Activated CD4-positive, alpha-beta T cell treated with anti-CD3 and anti-CD28 coated beads, Interleukin-2, amount 10 ng/mL, durations not matched to agents 24 days and 14 days (primary cell): ENCODE results near the gene TMEM240. TPM values are rescaled to one million over a fixed set of nuclear protein-coding genes. Genes with fewer than 3 reads are reported as not detected.
A peak's percentile ranks its signal among the peaks of the same experiment; 100 is the strongest.

ENCODE experiments used
- DNase-seq: peaks from one replicate; pipeline ENCODE4 v3.0.0; 2022
- H3K27ac Mint-ChIP-seq: one replicate; pipeline ENCODE4 v1.8.0; 2022; ENCODE audit warnings: mild to moderate bottlenecking, mixed read lengths
- H3K27me3 Mint-ChIP-seq: one replicate; pipeline ENCODE4 v1.8.0; 2022; ENCODE audit warnings: mixed read lengths
- H3K36me3 Mint-ChIP-seq: one replicate; pipeline ENCODE4 v1.8.0; 2022; ENCODE audit warnings: low read depth, mild to moderate bottlenecking, mixed read lengths
- H3K4me1 Mint-ChIP-seq: one replicate; pipeline ENCODE4 v1.8.0; 2021; ENCODE audit warnings: mixed read lengths
- H3K4me3 Mint-ChIP-seq: one replicate; pipeline ENCODE4 v1.8.0; 2022; ENCODE audit warnings: mild to moderate bottlenecking, moderate library complexity, mixed read lengths
- H3K9me3 Mint-ChIP-seq: one replicate; pipeline ENCODE4 v1.8.0; 2021; ENCODE audit warnings: mixed read lengths
- intact Hi-C: fragments of 100-400 bp; cut with micrococcal nuclease; formaldehyde crosslinking; loops from one replicate; pipeline ENCODE4 v1.15.1; 2023
- total RNA-seq: library from RNA; stranded (reverse); gene quantifications from 2 replicates; pipeline ENCODE4 v1.2.3, GENCODE V29; 2022

The TMEM240 gene
- total RNA-seq: 0.52 TPM in 1 of 2 replicates, not detected in the other

DNA sequence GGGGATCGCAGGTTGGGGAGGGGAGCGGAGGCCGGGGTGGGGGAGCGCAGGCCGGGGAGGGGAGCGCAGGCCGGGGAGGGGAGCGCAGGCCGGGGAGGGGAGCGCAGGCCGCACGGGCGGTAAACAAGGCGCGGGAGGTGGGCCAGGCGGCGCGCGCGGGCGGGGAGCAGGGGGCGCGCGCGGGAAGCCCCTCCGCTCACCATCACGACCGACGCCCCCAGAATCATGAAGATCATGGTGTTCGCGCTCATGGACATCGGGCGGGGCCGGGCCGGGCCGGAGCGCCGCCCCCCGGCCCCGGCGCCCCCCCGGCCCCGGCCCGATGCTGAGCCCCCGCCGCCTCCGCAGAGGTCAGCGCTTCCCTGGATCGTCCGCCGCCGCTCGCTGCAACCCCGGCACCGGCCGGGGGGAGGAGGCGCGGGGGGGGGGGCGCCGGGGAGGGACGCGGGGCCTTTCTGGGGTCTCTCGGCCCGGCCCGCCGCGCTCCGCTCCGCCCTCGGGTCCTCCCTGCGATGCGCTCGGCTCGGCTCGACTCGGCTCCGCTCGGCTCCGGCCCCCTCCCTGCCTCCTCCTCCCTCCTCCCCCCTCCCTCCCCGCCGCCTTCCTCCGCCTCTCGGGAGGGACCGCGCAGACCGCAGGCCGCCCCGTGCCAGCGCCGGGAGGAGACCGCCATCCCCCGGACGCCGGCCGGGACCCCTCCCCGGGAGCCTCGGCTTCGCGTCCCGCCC, at the start of gene TMEM240:
TMEM240 (minus strand) TSS at position 535 of the 728 bp plus-strand sequence; CDS start at position 257, 278 bp downstream.
- intact Hi-C loops: no loop called here
- Mint-ChIP-seq H3K4me1 (peaks cover 1% of the 10 kb centered on the region), H3K9me3 (no peaks in the 10 kb centered on the region), H3K4me3 (no peak within 1 kb of the TSS), H3K36me3 (peaks cover 21% of the 10 kb centered on the region), H3K27me3 (peaks cover 1% of the 10 kb centered on the region), H3K27ac (no peak within 1 kb of the TSS)
- peak; percentile 75 for DNase-seq

DNA sequence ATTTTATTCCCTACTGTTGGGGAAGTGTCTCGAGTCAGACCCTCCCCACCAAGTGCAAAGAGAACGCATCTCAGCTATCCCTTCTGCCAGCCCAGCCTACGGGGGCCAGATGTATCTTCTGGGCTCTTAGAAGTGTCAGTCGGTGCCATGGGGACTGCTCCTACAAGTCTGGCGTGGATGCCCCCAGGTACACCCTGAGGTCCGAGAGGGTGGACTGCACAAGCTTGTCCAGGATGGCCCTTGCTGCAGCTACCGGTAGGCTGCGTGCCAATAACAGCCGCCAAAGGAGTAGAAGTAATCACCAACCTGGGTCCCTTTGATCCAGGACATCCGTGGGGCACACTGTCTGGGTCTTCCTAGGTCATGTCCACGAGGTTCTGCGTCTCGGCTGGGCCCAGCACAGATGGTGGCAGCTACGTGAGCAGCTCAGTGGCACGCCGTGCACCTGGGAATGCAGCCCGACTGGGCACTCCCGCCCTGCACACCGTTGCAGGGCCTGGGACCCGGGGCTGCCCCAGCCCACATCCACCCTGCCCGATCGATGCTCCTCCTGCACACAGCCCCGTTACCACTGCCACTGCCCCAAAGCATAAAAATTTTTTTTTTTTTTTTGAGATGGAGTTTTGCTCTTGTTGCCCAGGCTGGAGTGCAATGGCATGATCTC, 43.1 kb upstream of the TMEM240 start:
- Mint-ChIP-seq H3K27ac (no peak overlapping the region), H3K4me3 (no peak overlapping the region), H3K4me1 (peaks cover 3% of the 10 kb centered on the region), H3K36me3 (no peaks in the 10 kb centered on the region), H3K27me3 (peaks cover 13% of the 10 kb centered on the region), H3K9me3 (no peaks in the 10 kb centered on the region)
- DNase-seq: peak; percentile 54
- intact Hi-C loops: no loop called here

GRCh38 chr1:1582585-1583346, 42.3 kb upstream of the TMEM240 start:
- Mint-ChIP-seq H3K4me1 (peaks cover 3% of the 10 kb centered on the region), H3K27me3 (peaks cover 13% of the 10 kb centered on the region), H3K9me3 (no peaks in the 10 kb centered on the region), H3K27ac (no peak overlapping the region), H3K4me3 (no peak overlapping the region), H3K36me3 (no peaks in the 10 kb centered on the region)
- no peak for DNase-seq
- intact Hi-C loops: no loop called here

DNA sequence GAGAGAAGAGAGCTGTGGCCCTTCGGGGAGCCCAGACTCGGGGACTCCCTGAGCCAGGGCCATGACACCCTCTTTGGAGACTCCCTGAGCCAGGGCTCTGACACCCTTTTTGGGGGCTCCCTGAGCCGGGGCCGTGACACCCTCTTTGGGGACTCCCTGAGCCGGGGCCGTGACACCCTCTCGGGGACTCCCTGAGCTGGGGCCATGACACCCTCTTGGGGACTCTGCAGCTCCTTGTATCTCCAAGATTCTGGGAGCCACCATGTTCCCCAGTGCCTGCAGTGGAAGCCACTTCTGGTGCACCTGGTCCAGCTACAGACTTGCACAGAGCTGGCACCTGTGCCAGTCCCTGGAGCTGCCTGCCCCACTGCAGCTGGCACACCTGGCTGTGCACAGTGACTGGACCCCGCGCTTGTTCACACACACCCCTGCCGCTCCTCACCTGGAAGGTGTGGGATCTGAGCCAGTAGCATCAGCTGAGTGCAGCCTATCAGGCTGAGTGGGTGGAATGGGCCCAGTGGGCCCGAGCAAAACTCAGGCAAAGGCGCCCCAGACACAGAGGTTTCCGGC, 38.0 kb upstream of the TMEM240 start:
- intact Hi-C loops: no loop called here
- H3K27ac Mint-ChIP-seq: no peak overlapping the region

GRCh38 chr1:1577367-1578011, 37.1 kb upstream of the TMEM240 start:
- DNase-seq: no peak
- intact Hi-C loops: no loop called here
- Mint-ChIP-seq H3K36me3 (peaks cover 9% of the 10 kb centered on the region), H3K4me3 (no peak overlapping the region), H3K9me3 (no peaks in the 10 kb centered on the region), H3K27ac (no peak overlapping the region), H3K4me1 (peaks cover 14% of the 10 kb centered on the region), H3K27me3 (peaks cover 15% of the 10 kb centered on the region)

More for the DNA sequence above, 38.0 kb upstream of the TMEM240 start:
- no peak overlapping the region for H3K4me3 Mint-ChIP-seq
- peaks cover 4% of the 10 kb centered on the region for H3K36me3 Mint-ChIP-seq
- peaks cover 15% of the 10 kb centered on the region for H3K27me3 Mint-ChIP-seq
- no peaks in the 10 kb centered on the region for H3K9me3 Mint-ChIP-seq
- H3K4me1 Mint-ChIP-seq: peaks cover 10% of the 10 kb centered on the region
- no peak for DNase-seq

- DNase-seq: peak; percentile 98
- H3K9me3 Mint-ChIP-seq: no peaks in the 10 kb centered on the region
- peak within 1 kb of the TSS; percentile 95 for H3K4me3 Mint-ChIP-seq
- intact Hi-C loops: loop anchor here (1.0 kb wide), 1 partner anchor 40 kb away; the partner anchor contains the start of gene MIB2
- peaks cover 2% of the 10 kb centered on the region for H3K27me3 Mint-ChIP-seq
- H3K27ac Mint-ChIP-seq: peak within 1 kb of the TSS; percentile 99
- peaks cover 23% of the 10 kb centered on the region for H3K4me1 Mint-ChIP-seq
- peaks cover 17% of the 10 kb centered on the region for H3K36me3 Mint-ChIP-seq
These were observed 34.5 kb upstream of the TMEM240 start, which contains the start of gene SSU72 for GRCh38 chr1:1574721-1575537. Gene SSU72, minus strand, starts transcription at chr1:1574863. Its CDS starts 306 bp downstream, at chr1:1574557.

- no peaks in the 10 kb centered on the region for H3K9me3 Mint-ChIP-seq
- H3K4me3 Mint-ChIP-seq: peak overlapping the region; percentile 95
- peaks cover 30% of the 10 kb centered on the region for H3K4me1 Mint-ChIP-seq
- peak; percentile 94 for DNase-seq
- H3K27me3 Mint-ChIP-seq: peaks cover 2% of the 10 kb centered on the region
- peak overlapping the region; percentile 99 for H3K27ac Mint-ChIP-seq
- H3K36me3 Mint-ChIP-seq: peaks cover 19% of the 10 kb centered on the region
- intact Hi-C loops: loop anchor here (1.0 kb wide), 2 partner anchors 41 to 103 kb away; partner anchors contain the start of genes ATAD3B and MIB2
These were observed 33.7 kb upstream of the TMEM240 start for GRCh38 chr1:1573843-1574720.

DNA sequence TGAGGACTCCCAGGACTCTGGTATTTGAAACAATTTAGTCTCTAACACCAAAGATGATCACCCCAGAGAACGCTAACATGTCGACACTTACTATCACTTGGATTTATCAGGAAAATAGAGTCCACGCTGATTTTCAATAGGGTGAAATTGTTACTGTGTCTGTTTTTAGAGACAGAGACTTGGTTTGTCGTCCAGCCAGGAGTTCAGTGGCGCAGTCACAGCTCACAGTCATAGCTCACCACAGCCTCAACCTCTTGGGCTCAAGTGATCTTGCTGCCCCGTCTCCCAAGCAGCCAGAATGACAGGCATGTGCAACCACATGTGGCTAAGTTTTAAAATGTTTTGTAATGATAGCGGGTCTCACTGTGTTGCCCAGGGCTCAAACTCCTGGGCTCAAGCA, 28.9 kb upstream of the TMEM240 start:
- no peak overlapping the region for H3K27ac Mint-ChIP-seq
- H3K27me3 Mint-ChIP-seq: peaks cover 2% of the 10 kb centered on the region
- DNase-seq: no peak
- no peak overlapping the region for H3K4me3 Mint-ChIP-seq
- peaks cover 44% of the 10 kb centered on the region for H3K36me3 Mint-ChIP-seq
- H3K9me3 Mint-ChIP-seq: no peaks in the 10 kb centered on the region
- peaks cover 27% of the 10 kb centered on the region for H3K4me1 Mint-ChIP-seq
- intact Hi-C loops: no loop called here

GRCh38 chr1:1567891-1568291, 27.5 kb upstream of the TMEM240 start:
- H3K27me3 Mint-ChIP-seq: no peaks in the 10 kb centered on the region
- no peak overlapping the region for H3K4me3 Mint-ChIP-seq
- H3K36me3 Mint-ChIP-seq: peaks cover 45% of the 10 kb centered on the region
- no peak overlapping the region for H3K27ac Mint-ChIP-seq
- intact Hi-C loops: no loop called here
- H3K4me1 Mint-ChIP-seq: peaks cover 25% of the 10 kb centered on the region
- no peak for DNase-seq
- no peaks in the 10 kb centered on the region for H3K9me3 Mint-ChIP-seq

DNA sequence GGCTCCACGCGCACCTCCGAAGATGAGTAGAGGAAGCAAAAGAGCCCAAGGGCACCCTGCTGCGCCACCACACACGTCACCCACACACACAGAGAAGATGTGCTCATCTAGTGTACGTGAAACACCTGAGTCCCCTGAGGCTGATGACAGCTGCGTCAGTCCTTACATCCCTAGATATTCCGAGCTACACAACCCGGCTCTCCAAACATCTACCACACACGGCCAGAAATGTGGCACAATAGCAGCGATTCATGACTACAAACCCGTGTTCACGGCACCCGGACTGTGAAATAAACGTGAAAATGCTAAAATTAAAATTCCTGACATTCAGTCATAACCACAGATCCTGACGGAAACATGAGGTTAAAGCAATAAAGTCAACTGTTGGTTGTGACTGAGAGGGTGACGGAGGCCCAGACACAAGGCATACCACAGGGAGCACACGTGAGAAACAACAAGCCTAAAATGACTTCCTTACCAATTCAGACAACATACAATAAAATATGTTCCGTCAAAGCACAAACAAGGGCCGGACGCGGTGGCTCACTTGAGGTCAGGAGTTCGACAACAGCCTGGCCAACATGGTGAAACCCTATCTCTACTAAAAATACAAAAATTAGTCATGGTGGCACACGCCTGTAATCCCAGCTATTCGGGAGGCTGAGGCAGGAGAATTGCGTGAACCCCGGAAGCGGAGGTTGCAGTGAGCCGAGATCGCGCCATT, 26.9 kb upstream of the TMEM240 start:
- DNase-seq: no peak
- Mint-ChIP-seq H3K4me1 (peaks cover 23% of the 10 kb centered on the region), H3K4me3 (no peak overlapping the region), H3K36me3 (peaks cover 45% of the 10 kb centered on the region), H3K27me3 (no peaks in the 10 kb centered on the region), H3K9me3 (no peaks in the 10 kb centered on the region), H3K27ac (no peak overlapping the region)
- intact Hi-C loops: no loop called here

GRCh38 chr1:1565340-1565739, 24.9 kb upstream of the TMEM240 start:
- no peaks in the 10 kb centered on the region for H3K27me3 Mint-ChIP-seq
- no peaks in the 10 kb centered on the region for H3K9me3 Mint-ChIP-seq
- peaks cover 17% of the 10 kb centered on the region for H3K4me1 Mint-ChIP-seq
- H3K27ac Mint-ChIP-seq: no peak overlapping the region
- intact Hi-C loops: no loop called here
- H3K4me3 Mint-ChIP-seq: no peak overlapping the region
- no peak for DNase-seq
- peaks cover 55% of the 10 kb centered on the region for H3K36me3 Mint-ChIP-seq
